ENCODE measurements around the gene AGAP3. TPM values are rescaled to one million over a fixed set of nuclear protein-coding genes. Genes with fewer than 3 reads are reported as not detected.

Gene AGAP3
- total RNA-seq, 2 donors from 2014 or later = 50.8 to 64.0 TPM

DNA sequence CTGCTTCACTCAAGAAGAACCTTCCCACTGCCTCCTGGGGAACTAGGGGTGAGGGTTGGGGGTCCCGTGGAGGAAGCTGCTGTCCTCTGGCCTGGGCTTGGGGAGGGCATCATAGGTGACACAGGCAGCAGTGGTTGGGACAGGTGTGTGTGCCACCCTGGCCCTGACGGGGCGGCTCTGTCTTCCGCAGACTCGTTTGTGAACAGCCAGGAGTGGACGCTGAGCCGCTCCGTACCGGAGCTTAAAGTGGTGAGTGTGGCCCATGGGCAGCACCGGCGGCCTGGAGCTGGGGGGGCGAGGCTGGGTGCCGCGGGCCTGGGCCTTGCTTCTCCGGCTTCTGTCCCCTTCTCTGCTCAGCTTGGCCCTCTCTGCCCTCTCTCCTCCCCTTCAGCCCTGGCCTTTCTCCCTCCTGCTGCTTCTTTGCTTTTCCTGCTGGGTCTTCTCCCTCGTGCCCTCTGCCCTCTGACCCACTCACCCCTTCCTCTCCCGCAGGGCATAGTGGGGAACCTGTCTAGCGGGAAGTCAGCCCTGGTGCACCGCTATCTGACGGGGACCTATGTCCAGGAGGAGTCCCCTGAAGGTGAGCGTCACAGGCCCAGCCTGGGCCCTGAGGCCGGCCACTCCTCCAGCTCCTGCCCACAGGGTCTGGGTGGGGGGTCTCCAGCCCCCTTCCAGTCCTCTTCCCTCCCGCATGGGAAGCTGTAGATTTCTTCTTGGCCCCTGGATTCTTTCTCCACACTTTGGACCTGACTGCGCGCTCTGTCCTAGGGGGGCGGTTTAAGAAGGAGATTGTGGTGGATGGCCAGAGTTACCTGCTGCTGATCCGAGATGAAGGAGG, 30.5 kb downstream of the AGAP3 start:
- ATAC-seq = no peak
- intact Hi-C loops (cut with DNase I, micrococcal nuclease) = no loop called here
- DNase-seq = no peak

DNA sequence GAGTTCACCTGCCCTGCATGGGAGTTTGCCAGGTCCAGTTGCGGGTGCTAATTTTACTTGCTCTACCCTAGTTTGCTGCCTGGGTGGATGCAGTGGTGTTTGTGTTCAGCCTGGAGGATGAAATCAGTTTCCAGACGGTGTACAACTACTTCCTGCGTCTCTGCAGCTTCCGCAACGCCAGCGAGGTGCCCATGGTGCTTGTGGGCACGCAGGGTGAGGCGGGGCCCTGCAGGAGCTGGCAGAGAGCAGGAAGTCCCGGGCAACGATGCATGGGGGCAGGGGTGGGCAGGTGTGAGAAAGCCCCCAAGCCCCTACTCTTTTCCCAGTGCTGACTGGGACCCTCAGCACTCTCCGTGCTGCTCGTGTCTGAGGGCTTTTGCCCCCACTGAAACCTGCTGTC, 31.3 kb downstream of the AGAP3 start:
- no peak for ATAC-seq
- intact Hi-C loops (cut with DNase I, micrococcal nuclease) = no loop called here
- DNase-seq = no peak

DNA sequence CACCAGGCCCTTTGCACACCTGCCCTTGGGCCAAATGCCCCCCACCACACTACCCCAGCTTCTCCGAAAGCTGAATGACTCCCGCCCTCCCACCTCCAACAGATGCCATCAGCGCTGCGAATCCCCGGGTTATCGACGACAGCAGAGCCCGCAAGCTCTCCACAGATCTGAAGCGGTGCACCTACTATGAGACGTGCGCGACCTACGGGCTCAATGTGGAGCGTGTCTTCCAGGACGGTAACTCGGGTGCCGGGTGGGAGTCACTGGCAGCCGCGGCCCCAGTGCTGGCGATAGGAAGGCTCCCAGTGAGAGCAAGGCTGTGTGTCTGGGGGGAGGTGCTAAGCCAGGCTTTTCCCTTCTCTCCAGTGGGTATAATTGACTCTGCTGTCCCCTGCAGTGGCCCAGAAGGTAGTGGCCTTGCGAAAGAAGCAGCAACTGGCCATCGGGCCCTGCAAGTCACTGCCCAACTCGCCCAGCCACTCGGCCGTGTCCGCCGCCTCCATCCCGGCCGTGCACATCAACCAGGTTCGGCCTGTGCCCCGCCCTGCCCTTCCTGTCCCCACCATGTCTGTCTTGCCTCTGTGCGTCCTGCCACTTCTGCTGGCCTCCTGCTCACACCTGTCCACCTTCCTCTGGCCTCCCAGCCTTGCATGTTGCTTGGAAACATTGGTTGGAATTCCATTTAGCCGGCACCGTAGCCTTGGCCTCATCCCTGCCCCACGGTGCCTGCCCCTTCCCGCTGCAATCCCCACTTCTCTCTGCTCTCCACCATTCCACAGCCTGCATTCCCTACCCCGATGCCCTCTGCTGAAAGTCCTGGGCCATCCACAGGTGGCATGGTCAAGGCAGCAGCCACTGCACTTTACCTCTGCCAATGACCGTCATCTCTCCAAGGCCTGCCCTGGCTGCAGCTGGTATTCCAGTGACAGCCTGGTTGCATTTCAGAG, 32.1 kb downstream of the AGAP3 start:
- DNase-seq (no peak), ATAC-seq (no peak)
- intact Hi-C loops (cut with DNase I, micrococcal nuclease) = no loop called here

DNA sequence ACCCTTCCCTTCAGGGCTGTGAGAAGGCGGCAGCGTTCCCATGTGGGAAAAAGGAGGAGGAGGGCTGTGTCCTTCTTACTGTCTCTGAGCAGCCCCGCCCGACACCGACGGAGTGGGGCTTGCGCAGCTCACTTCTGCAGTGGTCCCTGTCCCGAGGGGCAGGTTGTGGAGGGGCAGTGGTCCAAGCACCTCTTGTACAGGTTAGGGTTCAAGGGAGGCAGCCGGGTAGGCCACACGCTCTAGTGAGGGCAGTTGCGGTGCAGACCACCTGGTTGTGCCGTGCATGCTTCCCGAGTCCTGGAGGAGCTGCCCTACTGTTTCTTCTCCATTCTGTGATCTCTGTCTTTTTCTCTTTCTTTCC, 32.8 kb downstream of the AGAP3 start:
- ATAC-seq = no peak
- intact Hi-C loops (cut with DNase I, micrococcal nuclease) = no loop called here

DNA sequence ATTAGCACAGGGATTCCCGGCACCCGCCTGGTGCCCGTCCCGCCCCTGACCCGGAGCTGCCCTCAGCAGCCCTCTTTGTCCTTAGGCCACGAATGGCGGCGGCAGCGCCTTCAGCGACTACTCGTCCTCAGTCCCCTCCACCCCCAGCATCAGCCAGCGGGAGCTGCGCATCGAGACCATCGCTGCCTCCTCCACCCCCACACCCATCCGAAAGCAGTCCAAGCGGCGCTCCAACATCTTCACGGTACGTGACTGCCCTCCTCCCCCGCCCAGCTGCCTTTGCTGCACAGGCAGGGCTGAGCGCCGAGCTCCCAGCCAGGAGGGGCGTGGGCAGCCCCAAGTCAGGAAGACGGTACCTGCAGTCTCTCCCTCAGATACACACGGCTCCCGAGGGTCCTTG, 33.6 kb downstream of the AGAP3 start:
- intact Hi-C loops (cut with DNase I, micrococcal nuclease) = loop anchor here in 1 of 2 donors (5.0 kb wide), 1 partner anchor 52 kb away; no protein-coding TSS in a partner anchor
- ATAC-seq = no peak
- no peak for DNase-seq

More for the DNA sequence above, 32.8 kb downstream of the AGAP3 start:
- DNase-seq = no peak

DNA sequence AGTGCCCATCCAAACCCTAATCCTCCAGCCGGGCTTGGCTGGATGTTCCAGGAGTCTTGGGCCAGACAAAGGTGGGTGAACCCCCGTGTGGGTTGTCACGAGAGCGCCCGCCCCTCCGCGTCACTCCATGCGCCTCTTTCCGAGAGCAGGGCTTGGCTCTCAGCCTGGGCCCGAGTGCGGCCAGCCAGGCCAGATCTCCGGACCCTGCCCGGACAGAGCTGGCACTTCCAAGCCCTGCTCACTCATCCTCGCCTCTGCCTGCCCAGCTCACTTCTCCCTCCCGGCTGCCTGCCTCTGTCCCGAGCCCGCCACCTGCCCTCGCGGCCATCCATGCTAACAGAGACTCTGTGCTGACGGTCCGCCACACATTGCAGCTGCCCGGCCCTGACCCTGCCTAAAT, 34.6 kb downstream of the AGAP3 start:
- DNase-seq (no peak), ATAC-seq (no peak)
- intact Hi-C loops (cut with DNase I, micrococcal nuclease) = loop anchor here in 1 of 2 donors (5.0 kb wide), 1 partner anchor 51 kb away; no protein-coding TSS in a partner anchor

DNA sequence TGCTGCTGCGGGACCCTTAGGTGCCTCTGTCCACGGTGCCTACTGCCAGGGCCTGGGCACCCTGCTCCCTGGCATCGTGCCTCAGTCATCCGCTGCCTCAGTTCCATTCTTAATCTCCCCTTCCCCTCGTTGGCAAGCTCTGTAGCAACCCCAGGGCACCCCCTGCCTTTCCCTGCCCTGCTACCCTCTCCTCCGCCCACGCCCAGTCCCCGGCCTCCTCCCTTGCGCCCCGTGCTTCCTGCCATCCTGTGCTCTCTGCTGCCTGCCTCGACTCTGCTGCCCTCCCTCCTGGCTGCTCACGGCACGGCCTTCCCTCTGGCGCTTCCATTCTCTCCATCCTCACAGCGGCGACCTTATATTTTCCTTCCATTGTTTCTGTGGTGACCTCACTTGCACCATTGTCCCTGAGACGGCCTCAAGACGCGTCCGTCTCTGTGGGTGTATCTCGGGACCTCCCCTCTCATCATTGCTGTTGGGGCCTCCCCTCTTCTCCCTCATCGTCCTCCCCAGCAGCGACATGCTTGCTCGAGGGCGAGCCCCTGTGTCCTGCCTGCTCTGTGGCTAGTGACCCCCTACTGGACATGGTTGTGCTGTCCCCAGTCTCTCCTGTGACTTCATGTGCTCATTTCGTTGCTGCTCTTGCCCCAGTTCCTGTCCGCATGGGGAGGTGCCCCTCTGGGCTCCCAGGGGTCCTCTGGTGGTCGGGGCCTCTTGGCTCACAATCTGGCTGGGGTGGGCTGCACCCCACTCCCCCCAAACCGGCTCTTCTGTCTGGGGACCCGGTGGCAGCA, 35.3 kb downstream of the AGAP3 start:
- DNase-seq = no peak
- intact Hi-C loops (cut with DNase I, micrococcal nuclease) = loop anchor here in 1 of 2 donors (5.0 kb wide), 1 partner anchor 51 kb away; no protein-coding TSS in a partner anchor
- ATAC-seq = no peak

DNA sequence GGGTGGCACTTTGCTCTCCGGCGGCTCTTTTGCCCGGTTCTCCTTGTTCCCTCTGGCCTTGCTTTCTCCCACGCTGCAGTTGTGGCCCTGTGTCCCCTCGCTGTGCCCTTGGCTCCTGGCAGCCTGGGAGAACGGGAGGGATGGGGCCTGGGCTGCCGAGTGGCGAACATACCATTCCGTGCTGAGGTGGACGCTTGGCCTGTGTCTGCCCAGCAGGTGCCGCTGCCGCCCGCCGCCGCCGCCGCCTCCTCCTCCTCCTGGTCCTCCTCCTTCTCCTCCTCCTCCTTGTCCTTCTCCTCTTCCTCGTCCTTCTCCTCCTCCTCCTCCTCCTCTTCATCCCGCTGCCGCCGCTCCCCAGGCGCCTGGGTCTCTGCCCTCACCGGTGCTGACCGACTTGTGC, 36.0 kb downstream of the AGAP3 start:
- ATAC-seq (no peak), DNase-seq (no peak)
- intact Hi-C loops (cut with DNase I, micrococcal nuclease) = loop anchor here in 1 of 2 donors (5.0 kb wide), 1 partner anchor 50 kb away; no protein-coding TSS in a partner anchor

DNA sequence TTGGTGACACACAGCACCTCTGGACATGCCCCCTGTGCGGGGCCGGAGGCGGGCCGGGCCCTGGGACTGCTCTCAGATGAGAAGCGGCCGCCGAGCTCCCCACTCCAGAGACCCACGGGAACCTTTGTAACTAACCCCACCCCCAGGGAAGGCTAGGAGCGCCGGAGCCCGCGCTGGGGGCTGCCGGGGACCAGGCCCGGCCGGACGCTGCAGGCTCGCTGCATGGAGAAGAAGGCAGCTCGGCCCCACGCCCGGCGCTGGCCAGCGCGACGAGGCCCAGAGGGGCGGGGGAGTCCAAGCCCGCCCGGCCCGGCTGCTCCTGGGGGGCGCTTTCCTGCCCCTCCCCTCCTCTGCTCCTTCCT, 36.5 kb downstream of the AGAP3 start:
- intact Hi-C loops (cut with DNase I, micrococcal nuclease) = loop anchor here in 1 of 2 donors (5.0 kb wide), 1 partner anchor 50 kb away; no protein-coding TSS in a partner anchor
- no peak for ATAC-seq
- no peak for DNase-seq

DNA sequence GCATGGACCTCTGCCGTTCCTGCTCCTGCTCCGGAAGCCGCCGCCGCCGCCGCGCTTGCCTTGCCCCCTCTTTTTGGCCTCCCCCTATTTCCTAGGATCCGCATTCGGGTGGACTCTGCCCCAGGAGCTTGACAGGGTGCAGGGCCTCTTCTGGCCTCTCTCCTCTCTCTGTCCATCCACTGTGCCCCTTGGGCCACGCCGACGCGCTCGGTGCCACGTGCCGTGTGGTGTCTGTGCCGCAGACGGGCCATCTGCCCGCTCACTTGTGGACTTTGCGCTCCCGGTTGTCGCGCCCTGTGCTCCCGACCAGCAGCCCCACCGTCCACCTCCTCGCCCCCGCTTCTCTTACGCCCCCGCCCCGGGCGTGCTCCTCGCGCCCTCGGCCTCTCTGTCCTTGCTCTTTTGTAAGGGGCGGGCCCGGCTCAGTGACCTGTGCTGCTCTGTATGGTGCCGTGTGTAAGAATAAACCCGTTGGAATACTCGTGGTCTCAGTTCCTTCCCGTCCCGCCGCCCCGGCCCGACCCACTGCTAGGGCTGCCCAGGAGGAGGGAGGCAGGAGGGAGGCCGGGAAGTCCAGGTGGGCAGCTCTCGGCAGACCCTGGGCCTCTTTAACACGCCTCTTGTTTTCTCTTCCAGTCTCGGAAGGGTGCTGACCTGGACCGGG, 37.0 kb downstream of the AGAP3 start:
- DNase-seq (no peak), ATAC-seq (no peak)
- intact Hi-C loops (cut with DNase I, micrococcal nuclease) = loop anchor here in 1 of 2 donors (5.0 kb wide), 1 partner anchor 49 kb away; no protein-coding TSS in a partner anchor

DNA sequence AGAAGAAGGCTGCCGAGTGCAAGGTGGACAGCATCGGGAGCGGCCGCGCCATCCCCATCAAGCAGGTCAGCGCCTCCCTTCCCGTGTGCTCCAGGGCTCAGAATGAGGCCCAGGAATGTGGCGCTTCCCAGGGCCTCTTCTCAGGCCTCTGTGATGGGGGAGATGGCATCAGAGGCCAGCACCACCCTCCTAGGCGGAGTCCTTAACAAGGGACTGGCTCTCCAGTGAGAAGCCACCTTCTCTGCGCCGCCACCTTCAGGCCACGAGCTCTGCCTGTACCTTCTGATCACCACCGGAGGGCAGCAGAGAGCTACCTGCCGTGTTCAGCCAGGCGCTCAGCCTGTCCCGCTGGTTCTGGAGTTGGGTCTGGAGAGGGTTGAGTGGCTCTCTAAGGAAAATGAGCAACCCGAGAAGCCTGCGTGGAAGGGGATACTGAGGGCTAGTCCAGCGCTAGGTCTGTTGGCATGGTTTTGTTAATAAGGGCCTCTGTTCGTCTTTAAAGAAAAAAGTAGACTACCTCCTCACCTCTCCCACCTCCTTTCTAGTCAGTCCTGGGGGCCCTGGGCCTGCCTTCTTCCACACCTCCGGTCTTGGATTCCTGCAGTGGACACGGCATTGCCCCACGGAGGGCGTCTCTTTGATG, 37.7 kb downstream of the AGAP3 start:
- intact Hi-C loops (cut with DNase I, micrococcal nuclease) = loop anchor here (2.0 to 5.0 kb wide), 2 partner anchors 48 to 49 kb away; no protein-coding TSS in a partner anchor
- peak; percentile 57 for ATAC-seq
- DNase-seq = peak; percentile 78 to 87

DNA sequence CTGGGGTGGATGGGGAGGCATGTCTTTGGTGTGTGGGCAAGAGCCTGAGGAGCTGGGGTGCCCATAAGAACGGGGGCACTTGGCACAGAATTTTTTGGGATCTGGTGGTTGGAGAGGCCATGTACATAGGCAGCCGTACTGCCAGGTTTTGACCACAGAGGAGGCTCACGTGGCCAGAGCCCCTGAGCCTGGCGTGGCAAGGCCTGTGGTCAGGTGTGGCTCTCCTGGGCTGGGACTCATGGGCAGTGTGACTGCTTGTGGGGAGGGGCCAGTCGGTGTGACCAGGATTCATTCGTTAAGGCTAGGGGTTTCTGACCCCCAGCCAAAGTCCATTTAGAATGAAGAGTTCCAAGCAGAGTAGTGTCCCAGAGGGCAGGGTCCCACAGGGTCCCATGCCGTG, 38.2 kb downstream of the AGAP3 start:
- intact Hi-C loops (cut with DNase I, micrococcal nuclease) = loop anchor here (2.0 to 5.0 kb wide), 2 partner anchors 48 kb away; no protein-coding TSS in a partner anchor
- DNase-seq = no peak

DNA sequence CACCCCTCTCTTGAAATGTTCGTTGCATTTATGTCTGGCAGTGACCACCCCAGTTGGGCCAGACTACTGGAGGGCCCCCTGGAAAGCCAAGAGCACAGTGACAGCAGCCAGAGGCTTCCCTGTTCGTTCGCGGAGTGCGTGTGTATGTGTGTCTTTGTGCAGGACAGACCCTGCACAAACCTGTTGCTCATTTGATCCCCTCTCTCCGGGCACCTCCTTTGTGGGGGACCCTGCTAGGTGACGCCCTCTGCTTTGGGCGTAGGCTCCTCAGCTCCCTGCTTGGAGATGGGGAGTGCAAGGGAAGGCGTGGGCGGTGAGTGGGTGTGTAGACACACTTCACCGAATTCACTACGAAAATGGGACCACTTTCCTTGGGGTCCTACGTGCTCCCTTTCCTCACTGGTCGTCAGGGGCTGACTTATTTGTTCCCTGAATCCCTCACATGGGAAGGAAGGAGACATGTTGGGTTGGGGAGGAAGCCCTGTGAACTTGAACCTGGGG, 38.7 kb downstream of the AGAP3 start:
- ATAC-seq (no peak), DNase-seq (no peak)
- intact Hi-C loops (cut with DNase I, micrococcal nuclease) = loop anchor here (2.0 to 5.0 kb wide), 2 partner anchors 47 to 48 kb away; no protein-coding TSS in a partner anchor

More for the DNA sequence above, 38.2 kb downstream of the AGAP3 start:
- ATAC-seq = no peak

DNA sequence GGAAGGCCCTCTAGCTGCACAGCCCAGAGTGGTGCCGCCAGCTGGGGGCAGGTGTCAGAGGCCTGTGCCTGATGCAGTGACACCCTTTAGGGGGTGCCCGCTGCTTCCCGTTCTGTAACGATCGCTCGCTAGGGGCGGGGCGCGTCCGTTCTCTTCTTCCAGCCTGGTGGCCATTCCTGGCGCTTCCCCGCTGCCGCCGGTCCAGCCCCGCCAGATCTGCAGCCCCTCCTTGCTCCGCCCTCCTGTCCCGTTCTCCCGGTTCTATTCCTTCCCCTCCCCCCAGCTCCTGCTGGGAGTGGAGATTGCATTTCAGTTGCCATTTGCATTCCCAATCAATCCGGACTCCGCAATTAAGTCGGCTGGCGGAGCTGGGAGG, 39.2 kb downstream of the AGAP3 start:
- DNase-seq (peak; percentile 73 to 74), ATAC-seq (peak; percentile 58)

DNA sequence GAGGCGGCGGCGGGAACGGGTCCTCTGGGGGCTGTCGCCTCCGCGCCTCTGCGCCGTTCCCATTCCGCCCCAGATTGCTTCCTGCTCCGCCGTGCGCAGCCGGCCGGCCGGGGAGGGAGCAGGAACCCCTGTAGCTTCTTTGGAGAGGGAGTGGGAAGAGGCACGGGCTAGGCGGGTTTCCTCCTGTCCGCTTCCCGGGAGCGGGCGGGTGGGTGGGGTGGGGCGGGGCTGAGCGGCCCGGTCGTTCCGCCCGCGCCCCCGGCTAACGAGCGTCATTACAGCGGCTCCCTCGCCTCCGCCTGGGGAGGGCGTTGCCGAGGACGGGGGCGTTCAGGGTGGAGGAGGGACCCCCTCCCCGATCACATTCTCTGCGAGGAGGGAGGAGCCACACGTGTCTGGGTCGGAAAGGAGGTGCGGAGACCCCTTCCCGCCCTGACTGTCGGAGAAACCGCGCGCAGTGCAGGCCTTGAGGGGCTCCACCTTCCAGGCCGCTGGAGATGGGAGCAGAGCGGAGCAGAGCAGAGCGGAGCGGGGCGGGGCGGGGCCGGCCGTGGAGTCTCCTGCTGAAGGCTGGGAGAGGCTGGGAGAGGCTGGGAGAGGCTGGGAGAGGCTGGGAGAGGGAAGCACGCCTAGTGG, 39.7 kb downstream of the AGAP3 start:
- ATAC-seq (peak; percentile 76), DNase-seq (peak; percentile 73 to 75)
- intact Hi-C loops (cut with DNase I, micrococcal nuclease) = loop anchor here in 1 of 2 donors (2.0 kb wide), 1 partner anchor 47 kb away; no protein-coding TSS in a partner anchor

More for the DNA sequence above, 39.2 kb downstream of the AGAP3 start:
- intact Hi-C loops (cut with DNase I, micrococcal nuclease) = loop anchor here in 1 of 2 donors (2.0 kb wide), 1 partner anchor 47 kb away; no protein-coding TSS in a partner anchor

DNA sequence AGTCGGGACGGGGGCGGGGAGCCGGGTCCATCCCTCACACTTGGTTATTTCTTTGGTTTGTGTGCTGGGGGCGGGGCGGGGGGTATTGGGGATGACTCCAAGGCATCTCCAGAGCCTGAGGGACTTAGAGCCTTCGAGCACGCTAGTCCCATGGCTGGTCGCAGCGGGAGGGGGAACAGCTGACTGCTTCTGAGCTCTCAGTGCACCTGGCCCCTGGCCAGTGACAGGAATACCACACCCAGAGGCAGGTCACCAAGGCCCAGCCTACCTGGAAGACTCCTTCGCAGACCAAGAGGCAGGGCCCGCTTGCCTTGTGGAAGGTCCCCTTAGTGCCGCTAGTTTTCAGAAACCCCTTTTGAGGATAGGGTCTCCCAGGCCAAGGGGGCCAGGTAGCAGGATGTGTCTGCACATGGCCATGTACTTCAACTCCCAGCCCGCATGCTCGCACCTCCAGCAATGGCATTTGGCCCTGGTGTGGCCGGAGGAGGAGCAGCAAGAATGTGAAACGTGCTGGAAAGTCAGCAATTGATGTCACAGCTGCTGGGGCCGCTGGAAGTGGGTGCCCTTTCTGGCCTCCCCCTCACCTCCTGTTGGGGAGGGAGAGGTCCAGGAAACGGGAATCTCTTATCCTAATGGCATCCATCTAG, 40.3 kb downstream of the AGAP3 start:
- ATAC-seq (peak; percentile 80), DNase-seq (peak; percentile 81 to 84)
- intact Hi-C loops (cut with DNase I, micrococcal nuclease) = no loop called here
